Omental fat pad (tissue), 4 donors: Measurements from ENCODE around the gene CLDN16. TPM values are rescaled to one million over a fixed set of nuclear protein-coding genes. Genes with fewer than 3 reads are reported as not detected.

Source experiments
- ATAC-seq: fragments of 150-250 bp; one replicate; pipeline ENCODE4 v1.9.1; 2016; ENCODE audit warnings: mild to moderate bottlenecking, moderate library complexity; ENCODE audit not compliant: low FRiP score
- DNase-seq: peaks from one replicate; pipeline ENCODE4 v3.0.0-alpha.2; 2019; ENCODE audit warnings: low spot score
- CTCF ChIP-seq, 3 donors: fragments of 450-650 bp; IDR thresholded peaks; one replicate each; pipeline ENCODE4 v1.5.1; 2016 to 2017; ENCODE audit warnings: antibody characterized with exemption in 3 of 3, mild to moderate bottlenecking in 3 of 3, moderate library complexity in 2 of 3
- total RNA-seq, 4 donors: library from RNA; depleted of rRNA; stranded (reverse); fragments of >200 nt; gene quantifications; one replicate each; pipeline ENCODE4 v1.1.0, GENCODE V29; 2016

Gene CLDN16
- under 1 TPM in 1 of 4 donors, not detected in 3; 0.37 TPM for total RNA-seq

DNA sequence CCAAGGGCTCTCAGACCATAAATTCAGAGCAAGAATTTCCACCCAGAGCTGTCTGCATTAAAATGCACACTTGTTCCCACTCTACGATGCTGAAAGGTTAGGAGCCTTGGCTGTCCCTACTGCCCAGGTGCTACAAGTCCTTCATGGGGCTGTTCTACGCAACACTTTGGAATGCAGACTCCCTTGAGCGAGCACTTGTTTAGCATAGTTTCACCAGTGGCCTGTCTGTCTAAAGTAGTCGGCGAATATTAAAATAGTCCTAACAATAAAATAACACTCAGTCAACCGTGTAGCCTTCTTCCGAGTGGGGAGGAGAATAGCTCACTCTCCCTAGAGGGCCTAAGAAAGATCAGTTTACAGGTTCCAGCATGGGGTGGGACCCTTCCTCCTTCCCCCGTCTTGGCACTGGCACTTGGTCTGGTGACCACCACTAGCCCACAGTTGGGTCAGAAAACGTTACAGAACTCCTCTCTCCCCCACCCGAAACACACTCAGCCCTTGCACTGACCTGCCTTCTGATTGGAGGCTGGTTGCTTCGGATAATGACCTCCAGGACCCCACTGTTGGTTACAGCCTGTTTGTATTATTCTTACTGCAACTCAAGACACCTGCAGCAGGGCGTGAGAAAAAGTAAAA is at the start of gene CLDN16:
Gene CLDN16 (plus strand): TSS at position 586 of the 636 bp plus-strand sequence. CDS start 167 bp downstream, outside the sequence.
- ATAC-seq (no peak), DNase-seq (no peak)
- TF ChIP-seq CTCF (IDR thresholded peaks at IDR 0.05), result no peak

- no peak for DNase-seq
- TF ChIP-seq CTCF (IDR thresholded peaks at IDR 0.05), result no peak
Measured at GRCh38 chr3:190338717-190339116, 49.2 kb upstream of the CLDN16 start.

DNA sequence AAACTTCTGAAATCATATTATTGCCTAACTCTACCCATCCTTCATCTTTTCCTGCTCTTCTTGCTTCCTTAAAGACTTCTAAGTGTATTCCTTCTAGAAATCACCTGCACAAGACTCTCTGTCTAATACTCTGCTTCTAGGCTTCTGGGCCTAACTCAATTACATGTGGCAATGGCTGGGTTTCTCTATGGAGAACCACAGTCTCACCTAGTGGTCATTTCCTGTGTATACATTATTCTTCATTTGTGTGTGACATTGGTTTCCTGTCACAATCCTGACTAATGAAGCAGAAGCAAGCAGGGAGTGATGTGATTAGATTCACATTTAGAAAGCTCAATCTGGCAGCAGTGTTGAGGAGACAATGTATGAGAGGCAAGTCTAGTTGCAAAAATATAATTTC is 48.8 kb upstream of the CLDN16 start:
- ATAC-seq (peak; percentile 21), DNase-seq (no peak)
- no peak for TF ChIP-seq CTCF (IDR thresholded peaks at IDR 0.05)

More at GRCh38 chr3:190338717-190339116, 49.2 kb upstream of the CLDN16 start:
- peak; percentile 77 for ATAC-seq

DNA sequence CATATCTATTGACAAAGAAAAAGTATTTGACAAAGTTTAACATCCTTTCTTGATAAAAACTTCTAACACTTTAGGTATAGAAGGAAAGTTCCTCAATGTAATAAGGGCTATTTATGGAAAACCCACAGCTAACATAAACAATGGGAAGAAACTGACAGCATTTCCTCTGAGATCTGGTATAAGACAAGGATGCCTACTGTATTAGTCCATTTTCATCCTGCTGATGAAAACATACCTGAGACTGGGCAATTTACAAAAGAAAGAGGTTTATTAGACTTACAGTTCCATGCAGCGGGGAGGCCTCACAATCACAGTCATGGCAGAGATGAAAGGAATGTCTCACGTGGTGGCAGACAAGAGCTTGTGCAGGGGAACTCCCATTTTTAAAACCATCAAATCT is 47.9 kb upstream of the CLDN16 start:
- no peak for TF ChIP-seq CTCF (IDR thresholded peaks at IDR 0.05)
- DNase-seq (no peak), ATAC-seq (no peak)

DNA sequence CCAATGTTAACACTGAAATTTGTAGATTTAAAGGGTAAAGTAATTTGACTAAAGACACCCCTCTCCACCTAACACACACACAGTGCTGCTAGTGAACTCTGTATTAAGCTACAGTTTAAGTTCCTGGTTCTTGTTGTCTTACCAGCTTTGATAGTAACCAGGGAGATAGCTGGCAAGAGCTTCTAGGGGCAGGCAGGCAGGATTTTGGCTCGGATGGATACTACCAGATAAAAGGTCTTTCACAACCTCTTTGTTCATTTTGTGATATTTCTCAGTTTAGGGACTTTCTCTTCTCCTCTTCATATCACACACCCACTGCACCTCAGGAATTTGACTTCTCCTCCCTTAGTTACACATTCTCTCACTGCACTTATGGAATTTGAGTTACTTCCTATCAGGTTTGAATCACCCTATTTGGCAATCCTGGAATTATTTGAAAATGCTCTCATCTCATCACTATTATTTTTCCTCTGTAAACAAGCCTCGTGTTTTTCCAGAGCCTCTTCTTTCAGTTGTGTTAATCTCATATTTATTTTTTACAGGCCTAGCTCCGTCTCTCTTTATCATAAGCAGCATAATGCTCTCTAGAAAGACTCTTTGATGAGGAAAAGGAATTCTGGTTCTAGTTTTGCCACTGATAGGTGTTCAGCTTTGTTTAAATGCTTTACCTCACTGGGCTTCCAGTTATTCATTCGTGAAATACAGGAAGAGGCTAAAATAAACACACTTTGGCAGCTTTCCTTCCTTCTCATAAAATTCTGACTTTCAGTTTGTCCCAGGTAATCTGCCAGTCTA is 42.7 kb upstream of the CLDN16 start:
- peak; percentile 95 for ATAC-seq
- DNase-seq, result no peak
- TF ChIP-seq CTCF (IDR thresholded peaks at IDR 0.05), result no peak

DNA sequence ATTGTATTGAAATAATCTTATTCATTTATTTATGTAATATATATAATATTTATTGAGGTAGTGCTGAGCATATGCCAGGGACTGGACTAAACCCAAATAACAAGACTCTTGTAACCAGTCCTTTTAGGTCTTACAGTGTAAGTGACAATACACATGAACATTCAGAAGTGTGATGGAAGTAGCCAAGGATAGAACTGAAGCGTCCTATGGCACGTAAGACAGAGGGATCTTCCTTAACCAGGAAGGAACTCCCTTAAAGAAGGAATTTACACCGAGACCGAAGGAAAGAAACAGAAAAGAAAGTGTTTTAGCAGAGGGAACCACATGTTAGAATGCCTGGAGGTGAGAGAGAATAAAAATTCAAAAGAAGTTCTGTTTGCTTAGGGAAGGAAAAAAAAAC is 42.1 kb upstream of the CLDN16 start:
- no peak for ATAC-seq
- TF ChIP-seq CTCF (IDR thresholded peaks at IDR 0.05), result no peak
- no peak for DNase-seq
